KOPT-K1 (cell line): ENCODE data around the gene FKBP1B.

Source experiments
- H3K27ac ChIP-seq: fragments of 200-600 bp; sonication (generic); 2 replicates; pipeline ENCODE4 v1.5.1; 2016; ENCODE audit warnings: antibody characterized with exemption, mild to moderate bottlenecking, low read depth, low read length; ENCODE audit not compliant: poor library complexity, severe bottlenecking
- H3K36me3 ChIP-seq: fragments of 200-600 bp; sonication (generic); 2 replicates; pipeline ENCODE4 v1.5.1; 2017; ENCODE audit warnings: antibody characterized with exemption, mild to moderate bottlenecking, low read length, moderate library complexity; ENCODE audit not compliant: insufficient read depth
- H3K9me3 ChIP-seq: fragments of 200-600 bp; sonication (generic); 2 replicates; pipeline ENCODE4 v1.5.1; 2017; ENCODE audit warnings: antibody characterized with exemption, low read length, mild to moderate bottlenecking; ENCODE audit not compliant: insufficient read depth, poor library complexity, severe bottlenecking

FKBP1B gene

DNA sequence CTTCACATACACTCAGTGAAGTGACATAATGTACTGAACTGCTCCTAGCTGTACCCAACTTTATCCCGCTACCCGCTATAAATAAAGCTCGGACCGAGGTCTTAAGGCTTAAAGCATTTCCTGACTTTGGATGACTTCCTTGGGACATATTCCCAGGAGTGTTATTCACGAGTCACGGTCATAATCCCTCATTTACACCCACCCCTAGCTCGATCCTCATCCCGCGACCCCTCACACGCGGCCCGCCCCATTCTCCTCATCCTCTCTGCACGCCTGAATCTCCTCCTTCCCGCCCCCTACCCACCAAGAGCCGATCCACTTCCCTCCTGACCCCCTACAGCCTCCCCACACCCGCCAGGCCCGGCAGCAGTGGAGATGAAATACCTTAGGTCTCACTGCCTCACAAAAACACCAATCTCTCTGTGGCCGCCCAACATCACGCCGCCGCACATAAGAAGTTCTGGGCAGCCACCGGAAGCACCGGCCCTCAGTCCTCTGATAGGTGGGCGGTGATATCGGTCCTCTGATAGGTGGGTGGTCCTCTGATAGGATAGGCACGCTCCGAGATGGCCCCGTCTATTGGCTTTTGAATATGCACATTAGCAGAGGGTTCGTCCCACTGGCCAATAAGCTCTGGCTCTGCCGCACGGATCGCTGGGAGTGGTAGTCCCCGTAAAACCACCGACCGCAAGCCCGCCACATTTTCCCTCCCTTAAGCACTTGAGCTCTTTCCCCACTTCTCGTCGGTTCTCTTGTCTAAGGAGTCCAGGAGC lies 2.4 kb upstream of the FKBP1B start, which contains the start of gene WDCP:
Gene WDCP, minus strand, starts transcription at position 462 of the 773 bp plus-strand sequence. CDS start 7,897 bp downstream, outside the sequence.
- H3K9me3 ChIP-seq: no peaks in the 10 kb centered on the region
- H3K27ac ChIP-seq: peak within 1 kb of the TSS; percentile 68
- H3K36me3 ChIP-seq: no peaks in the 10 kb centered on the region

DNA sequence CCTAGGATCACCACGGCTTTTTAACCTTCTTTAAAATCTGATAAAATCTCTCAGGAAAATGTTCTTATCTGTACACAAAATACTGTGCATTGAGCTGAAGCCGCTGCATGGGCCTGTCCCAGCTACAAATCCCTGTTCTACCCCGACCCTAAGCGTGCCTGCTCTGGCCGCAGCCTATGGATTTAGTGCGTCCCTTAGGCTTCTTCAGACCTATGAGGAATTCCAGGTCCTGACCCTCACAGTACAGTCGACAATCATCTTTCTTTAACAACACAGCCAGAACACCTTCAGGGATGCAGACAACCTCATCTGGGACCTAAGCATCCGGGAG lies 1.9 kb upstream of the FKBP1B start:
- no peaks in the 10 kb centered on the region for H3K9me3 ChIP-seq
- H3K27ac ChIP-seq: peak overlapping the region; percentile 68
- no peaks in the 10 kb centered on the region for H3K36me3 ChIP-seq

DNA sequence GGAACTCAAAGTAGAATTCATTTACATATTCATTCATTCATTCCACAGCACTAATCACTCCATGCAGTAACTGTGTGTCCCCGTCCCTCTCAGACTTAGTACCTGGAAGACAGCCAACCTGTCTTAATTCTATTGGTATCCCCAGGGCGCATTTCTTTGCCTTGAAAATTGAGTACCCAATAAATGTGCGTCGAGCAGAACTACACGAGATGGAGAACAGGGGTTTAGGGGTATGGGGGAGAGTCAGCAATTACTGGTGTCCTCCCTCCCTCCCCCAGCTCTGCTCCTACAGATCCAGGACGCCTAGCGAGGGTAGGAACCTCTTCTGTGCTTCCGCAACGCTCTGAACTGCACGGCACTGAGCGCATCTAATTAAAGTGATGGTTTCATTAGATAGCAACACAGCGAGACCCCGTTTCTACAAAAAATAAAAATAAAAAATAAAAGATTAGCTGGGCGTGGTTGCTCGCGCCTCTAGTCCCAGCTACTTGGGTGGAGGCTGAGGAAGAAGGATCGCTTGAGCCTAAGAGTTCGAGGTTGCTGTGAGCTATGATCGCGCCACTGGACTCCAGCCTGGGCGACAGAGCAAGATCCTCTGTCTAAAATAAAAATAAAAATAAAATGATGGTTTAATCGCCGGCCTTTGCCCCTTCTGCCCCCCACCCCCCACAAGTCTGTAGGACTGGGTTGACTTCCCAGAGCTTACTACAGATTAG lies 614 bp upstream of the FKBP1B start:
- H3K36me3 ChIP-seq: no peaks in the 10 kb centered on the region
- no peak overlapping the region for H3K27ac ChIP-seq
- no peaks in the 10 kb centered on the region for H3K9me3 ChIP-seq

DNA sequence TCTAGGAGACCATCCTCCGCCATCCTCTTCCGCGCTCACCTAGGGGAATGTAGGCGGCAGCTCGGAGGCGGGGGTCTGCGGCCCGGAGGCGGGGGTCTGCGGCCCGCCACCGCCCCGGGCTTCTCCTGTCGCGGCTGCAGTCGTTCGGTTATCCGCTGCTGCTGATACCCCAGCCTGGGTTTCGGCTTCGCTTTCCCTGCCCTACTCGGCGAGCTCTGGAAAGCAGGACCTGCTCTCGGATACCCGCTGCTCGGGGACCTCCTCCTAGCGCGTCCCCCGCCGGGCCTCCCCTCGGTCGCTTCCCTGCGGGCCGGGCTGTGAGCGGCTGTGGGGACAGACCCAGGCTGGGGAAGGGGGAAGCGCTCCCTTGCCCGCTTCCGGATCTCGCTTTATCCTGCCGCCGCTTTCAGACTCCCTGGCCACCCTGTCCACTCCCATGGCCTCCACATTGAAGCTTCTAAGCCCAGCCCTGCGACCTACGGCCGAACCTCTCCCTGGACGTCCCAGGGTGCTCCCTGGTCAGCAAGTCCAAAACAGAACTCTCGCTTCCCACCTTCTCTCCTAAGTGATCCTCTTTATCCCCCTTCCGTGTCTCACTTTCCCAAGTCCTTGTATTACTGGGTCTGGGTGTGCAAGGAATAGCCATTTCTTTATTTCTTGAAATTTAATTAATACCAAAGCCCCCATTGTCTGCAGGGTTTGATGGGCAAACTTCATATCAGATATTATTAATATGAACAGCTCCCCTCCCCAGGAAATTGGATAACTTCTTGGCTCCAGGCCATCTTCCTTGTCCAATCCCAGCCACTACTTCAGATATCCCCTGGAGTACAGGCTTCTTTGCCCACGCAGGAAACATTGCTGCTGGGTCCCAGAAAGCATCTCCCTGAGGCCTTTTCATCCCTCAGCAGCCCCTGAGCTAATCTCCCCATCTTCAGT lies 769 bp downstream of the FKBP1B start:
- H3K27ac ChIP-seq: no peak overlapping the region
- no peaks in the 10 kb centered on the region for H3K9me3 ChIP-seq
- H3K36me3 ChIP-seq: no peaks in the 10 kb centered on the region

DNA sequence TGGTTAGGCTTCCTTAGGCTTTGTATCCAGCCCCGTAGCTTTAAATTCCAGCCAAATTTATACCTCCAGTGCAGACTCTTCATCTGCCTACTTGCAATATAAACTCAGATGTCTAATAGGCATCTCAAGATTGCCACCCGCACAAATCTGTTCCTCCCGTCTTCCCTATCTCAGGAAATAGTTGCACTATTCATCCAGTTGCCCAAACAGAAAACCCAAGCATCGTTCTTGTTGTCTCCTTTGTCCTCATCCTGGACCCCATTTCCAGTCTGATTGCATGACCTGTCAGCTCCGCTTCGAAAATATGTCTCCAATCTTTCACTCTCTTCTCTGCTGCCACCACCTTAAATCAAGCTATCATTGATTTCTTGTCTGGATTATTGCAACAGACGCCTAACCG lies 2.3 kb downstream of the FKBP1B start:
- H3K27ac ChIP-seq: no peak overlapping the region
- no peaks in the 10 kb centered on the region for H3K9me3 ChIP-seq
- no peaks in the 10 kb centered on the region for H3K36me3 ChIP-seq

DNA sequence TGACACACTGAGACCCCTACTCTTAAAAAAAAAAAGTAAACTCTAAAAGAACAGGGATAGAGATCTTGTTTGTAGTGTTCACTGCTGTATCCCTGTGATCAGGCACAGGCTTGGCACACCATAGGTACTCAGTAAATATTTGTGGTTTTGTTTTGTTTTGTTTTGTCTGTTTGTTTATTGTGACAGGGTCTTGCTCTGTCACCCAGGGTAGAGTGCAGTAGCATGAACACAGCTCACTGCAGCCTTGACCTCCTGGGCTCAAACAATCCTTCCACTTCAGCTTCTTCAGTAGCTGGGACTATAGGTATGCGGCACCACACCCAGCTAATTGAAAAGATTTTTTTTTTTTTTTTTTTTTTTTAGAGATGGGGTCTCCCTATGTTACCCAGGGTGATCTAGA lies 3.4 kb downstream of the FKBP1B start:
- no peaks in the 10 kb centered on the region for H3K9me3 ChIP-seq
- H3K36me3 ChIP-seq: no peaks in the 10 kb centered on the region
- H3K27ac ChIP-seq: no peak overlapping the region

DNA sequence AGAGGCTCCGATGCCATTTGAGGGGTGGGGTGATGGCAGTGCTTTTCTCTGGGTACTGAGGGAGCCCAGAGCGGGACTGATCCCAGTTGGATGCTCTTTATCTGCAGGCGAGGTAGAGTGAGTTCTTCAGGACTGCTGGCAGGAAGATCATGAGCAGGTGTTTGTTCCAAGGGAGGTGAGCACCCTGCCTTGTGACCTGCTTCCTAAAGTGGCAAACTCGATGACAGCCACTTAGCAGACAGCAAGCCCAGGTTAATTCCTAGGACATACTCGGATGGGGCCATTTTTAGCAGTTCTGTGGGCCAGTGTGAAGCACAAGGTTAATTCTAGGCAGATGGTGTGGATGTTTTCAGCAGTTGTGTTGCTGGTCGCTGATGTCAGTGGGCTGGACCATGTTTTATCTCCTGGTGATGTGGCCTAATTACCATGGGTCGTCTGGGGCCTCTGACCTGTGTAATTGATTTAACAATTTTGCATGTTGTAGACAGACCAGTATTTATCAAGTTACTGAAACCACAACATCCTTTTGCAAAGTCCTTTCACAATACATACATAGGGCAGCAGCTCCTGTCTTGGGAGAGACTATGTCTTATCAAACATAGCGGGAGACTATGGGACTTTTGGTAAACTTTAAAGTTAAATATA lies 4.9 kb downstream of the FKBP1B start:
- Histone ChIP-seq H3K27ac (no peak overlapping the region), H3K9me3 (no peaks in the 10 kb centered on the region), H3K36me3 (no peaks in the 10 kb centered on the region)

DNA sequence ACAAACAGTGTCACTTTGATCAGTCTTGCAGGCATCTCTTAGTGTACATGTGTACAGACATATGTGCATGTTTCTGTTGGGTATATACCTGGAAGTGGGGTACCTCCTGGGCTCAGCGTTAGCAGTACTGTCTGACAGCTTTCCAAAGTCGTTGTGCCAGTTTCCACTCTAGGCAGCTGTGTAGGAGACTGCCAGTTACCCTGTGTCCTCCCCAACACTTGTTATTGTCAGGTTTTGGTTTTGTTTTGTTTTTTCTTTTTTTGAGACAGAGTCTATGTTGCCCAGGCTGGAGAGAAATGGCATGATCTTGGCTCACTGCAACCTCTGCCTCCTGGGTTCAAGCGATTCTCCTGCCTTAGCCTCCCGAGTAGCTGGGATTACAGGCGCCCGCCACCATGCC lies 6.2 kb downstream of the FKBP1B start:
- Histone ChIP-seq H3K36me3 (no peaks in the 10 kb centered on the region), H3K27ac (no peak overlapping the region), H3K9me3 (no peaks in the 10 kb centered on the region)

DNA sequence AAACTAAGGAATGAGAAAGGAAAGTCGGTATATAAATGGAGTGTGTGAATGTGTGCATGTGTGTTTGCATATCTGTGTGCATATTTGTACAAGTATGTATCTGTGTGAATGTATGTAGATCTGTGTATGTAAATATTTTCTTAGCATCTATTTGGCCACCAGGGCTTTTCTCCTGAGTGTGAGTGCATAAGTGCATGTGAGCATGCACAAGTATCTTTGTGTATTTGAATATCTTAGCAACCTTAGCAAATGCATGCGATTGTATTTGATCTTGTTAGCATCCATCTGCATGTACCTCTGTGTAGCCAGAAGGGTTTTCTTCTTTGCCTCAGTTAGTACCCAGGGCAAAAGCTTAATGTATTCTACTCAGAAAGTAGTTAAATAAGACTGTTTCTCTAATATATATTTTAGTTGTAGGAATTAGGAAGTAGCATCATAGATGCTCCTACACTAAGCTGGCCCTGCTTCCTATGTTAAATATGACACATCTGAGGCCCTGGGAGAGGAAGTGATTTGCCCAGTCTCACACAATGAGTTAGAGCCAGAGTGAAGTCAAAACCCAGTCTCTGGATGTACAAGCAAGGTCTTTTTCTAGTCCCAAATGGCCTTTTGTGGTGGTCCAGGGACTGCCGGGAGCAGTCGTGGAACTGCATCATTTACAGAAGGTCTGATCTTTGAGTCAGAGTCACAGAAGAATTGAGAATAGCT lies 9.2 kb downstream of the FKBP1B start:
- Histone ChIP-seq H3K9me3 (no peaks in the 10 kb centered on the region), H3K27ac (no peak overlapping the region), H3K36me3 (no peaks in the 10 kb centered on the region)

DNA sequence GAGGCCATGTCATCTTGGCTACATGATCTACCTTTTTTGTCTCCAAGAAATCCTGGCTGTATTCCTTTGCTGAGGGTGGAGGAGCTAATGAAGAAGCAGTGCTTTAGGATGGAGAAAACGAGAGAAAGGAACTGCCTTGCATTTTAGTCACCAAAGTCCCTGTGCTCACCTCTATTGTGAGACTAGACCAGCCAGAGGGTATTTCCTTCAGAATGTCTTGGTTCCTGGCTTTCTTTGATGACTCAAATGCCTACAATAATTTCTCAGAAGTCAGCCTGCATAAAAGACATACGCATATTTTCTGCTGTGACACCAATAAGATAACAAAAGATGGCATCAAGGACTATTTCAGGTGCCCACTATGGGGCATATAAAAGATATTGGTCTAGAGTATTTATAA lies 15.8 kb downstream of the FKBP1B start:
- H3K9me3 ChIP-seq: no peaks in the 10 kb centered on the region
- H3K27ac ChIP-seq: no peak overlapping the region
- peaks cover 45% of the 10 kb centered on the region for H3K36me3 ChIP-seq

DNA sequence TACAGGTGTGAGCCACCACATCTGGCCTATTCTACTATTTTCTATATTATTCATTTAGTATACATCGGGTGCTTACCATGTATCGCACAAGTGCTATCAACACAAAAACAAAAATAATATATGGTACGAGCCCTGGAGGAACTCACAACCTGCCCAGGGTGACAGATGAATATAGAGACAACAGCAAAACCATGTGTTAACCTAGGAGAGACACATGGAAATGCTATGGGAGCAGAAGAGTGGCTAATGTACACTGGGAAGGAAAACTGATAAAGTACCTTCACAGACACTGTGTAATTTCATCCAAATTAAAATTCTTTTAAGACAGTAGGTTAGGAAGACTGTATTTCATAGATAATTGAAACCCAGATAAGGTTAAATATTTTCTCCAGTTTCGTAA lies 22.7 kb downstream of the FKBP1B start:
- peaks cover 71% of the 10 kb centered on the region for H3K36me3 ChIP-seq

DNA sequence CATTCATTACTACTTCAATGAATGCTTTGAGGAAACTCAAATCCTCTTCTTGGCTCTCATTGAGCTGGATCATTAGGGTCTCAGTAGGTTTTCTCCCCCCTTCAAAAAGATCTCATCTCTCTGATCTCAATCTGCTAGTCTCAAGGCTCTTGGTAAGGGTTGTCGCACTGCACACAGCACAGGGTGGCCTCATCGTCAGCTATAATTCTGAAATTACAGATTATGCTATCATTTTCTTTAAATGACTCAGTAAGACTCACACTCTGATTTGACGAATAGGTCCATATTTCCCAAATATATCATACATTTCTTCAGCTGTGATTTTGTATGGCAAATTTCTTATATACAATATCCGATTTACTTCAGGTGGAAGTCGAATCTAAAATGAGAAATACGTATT lies 24.3 kb downstream of the FKBP1B start:
- Histone ChIP-seq H3K9me3 (no peaks in the 10 kb centered on the region), H3K36me3 (peaks cover 55% of the 10 kb centered on the region), H3K27ac (no peak overlapping the region)

More for the DNA sequence above, 22.7 kb downstream of the FKBP1B start:
- no peak overlapping the region for H3K27ac ChIP-seq
- no peaks in the 10 kb centered on the region for H3K9me3 ChIP-seq

DNA sequence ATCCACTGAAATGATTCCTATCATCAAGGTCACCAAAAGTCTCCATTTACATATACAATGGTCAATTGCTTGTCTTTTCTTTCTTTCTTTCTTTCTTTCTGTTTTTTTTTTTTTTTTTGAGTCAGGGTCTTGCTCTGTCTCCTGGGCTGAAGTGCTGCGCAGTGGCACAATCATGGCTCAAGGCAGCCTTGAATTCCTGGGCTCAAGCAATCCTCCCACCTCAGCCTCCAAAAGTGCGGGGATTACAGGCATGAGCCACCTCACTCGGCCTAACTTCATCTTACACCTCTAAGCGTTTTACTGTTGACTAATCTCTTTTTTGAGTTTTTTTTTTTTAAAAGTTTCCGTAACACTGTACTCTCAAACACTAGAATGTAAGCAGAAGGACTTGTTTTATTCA lies 25.7 kb downstream of the FKBP1B start:
- Histone ChIP-seq H3K36me3 (peaks cover 41% of the 10 kb centered on the region), H3K27ac (peak overlapping the region; percentile 71), H3K9me3 (no peaks in the 10 kb centered on the region)
